NCI-H1436 (cell line): ENCODE measurements around the gene RXRA.

ENCODE experiments used
- DNase-seq: peaks from one replicate; lab custom pipeline; 2025; lab: John Stamatoyannopoulos, UW

The RXRA gene

DNA sequence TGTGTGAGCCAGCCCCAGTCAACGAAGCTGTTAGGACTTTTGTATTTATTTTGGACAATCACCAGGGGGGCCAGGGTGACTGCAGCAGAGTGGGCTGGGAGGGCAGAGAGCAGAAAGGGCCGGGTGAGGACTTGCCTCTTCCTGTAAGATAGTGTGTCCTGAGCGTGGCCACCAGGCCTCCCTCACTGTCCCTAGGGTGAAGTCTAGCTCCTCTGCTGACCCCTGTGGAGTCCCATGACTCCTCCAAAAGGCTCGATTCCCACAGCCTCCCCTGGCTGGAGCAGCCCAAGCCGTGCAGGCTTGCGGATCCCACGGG, 147.8 kb downstream of the RXRA start:
- no peak for DNase-seq

- DNase-seq, result no peak
Measured at GRCh38 chr9:134475011-134475790, 148.9 kb downstream of the RXRA start.

DNA sequence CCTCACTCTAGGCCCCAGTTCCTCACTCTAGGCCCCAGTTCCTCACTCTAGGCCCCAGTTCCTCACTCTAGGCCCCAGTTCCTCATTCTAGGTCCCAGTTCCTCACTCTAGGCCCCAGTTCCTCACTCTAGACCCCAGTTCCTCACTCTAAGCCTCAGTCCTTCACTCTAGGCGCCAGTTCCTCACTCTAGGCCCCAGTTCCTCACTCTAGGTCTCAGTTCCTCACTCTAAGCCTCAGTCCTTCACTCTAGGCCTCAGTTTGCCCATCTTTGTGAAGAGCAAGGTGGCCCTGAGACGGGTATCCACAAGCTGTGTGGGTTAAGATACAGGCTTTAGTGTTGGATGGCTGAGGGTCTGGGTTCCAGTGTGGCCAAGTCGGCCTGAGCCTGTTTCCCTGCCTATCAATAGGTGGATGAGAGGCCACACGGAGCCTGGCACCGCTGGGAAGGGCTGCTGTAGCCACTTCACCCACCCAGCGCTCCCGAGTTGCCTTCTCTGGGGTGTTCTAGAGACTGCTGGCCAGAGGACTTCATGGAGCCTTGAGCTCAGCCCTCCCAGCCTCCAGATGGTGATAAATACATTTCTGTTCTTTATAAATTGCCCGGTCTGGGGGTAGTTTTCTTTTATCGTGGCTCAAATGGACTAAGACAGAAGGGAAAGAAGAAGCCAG, 150.2 kb downstream of the RXRA start:
- no peak for DNase-seq

- DNase-seq, result no peak
Measured at GRCh38 chr9:134476942-134477335, 150.7 kb downstream of the RXRA start.

DNA sequence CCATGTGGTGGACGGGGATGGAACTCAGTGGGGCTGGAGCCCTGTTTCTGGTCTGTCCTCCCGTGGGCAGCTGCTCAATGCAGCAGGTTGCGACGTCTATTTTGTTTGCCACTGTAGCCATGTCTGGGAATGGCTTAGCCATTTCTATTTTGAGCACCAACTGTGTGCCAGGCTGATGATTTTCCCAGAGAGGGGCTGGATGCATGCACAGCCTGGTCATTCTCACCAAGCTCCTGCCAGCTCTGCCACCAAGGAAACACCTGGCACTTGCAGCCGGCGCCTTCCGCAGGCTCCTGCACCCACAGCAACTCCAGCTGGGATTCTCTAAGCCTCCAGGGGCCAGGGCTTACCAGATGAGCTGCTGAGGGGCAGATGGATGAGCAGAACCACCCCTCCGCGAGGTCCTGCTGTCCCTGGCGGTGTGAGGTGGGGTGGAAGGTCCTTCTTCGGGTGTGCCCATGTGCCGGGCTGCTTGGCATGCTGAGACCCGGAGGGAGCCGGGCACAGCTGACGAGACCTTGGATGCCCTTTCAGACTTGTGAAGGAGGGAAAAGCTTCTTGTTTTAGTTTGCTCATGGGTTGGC, 151.2 kb downstream of the RXRA start:
- no peak for DNase-seq

DNA sequence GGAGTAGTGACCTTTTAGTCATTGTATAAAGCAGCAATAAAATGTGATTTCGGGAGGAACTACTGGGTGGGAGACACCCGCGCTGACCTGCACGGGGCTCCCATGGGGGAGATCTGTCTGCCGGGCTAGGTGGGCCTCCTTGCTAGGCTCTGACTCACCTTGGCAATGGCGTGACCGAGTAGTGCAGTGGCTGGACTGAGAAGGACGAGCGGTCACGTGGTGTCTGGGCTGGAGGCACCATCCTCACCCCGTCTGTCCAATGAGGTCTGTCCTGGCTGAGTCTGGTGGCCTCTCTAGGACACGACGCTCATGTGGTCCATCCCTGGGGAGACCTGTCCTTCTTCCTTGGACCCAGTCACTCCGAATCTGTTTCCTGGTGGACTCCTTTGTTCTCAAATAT, 151.7 kb downstream of the RXRA start:
- no peak for DNase-seq

- no peak for DNase-seq
Measured at GRCh38 chr9:134481762-134482161, 155.5 kb downstream of the RXRA start.

- DNase-seq, result no peak
Measured at GRCh38 chr9:134482226-134482625, 156.0 kb downstream of the RXRA start.

DNA sequence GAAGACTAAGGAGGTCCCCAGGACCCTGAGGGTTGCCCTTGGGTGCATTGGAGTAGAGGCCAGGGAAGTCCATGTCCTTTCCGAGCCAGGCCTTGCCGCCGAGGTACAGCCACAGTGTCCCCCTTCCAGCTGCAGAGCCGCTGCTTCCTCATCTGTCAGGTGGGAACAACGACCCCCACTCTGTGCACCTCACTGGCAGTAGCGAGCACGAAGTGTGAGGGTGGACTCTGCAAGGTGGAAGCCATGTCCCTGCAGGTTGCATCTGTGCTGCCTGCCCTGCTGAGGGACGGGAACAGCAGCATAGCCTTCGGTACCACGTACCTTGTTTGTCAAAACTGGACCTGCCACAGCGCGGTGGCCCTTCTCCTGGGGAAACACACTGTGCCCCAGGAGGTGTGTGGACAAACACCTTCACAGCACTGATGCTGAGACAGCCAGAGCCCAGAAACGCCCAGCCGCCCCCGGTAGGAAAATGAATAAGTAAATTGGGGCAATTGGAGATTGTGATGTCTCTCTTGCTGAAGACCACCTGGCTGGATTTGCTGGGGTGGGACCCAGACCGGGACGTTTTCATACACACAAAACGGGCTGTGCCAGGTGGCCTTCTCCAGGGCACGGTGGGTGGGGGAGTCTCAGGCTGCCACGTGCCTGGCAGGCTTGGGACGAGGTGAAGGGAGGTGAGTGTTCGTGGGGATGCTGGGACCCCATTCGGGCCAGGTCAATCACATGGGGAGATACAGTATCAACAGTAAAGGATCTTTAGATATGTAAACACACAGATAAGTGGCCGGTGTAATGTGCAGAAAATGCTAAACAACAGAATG, 157.3 kb downstream of the RXRA start:
- no peak for DNase-seq

DNA sequence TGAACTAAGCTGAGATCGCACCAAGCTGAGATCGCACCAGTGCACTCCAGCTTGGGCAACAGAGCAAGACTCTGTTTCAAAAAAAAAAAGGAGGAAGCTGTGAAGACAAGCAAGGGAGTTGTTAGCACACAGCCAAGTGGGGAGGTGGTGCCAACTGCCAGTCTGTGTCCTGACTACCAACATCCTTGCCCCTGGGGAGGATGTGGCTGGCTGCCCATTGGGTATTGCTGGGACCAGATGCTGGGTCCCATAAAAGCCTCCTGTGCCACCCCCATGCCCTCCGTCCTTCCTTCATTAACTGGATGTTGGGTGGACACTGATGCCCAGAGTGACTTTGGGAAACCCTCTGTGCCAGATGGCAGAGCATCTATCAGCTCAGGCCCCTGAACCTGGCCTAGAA, 158.2 kb downstream of the RXRA start:
- no peak for DNase-seq

DNA sequence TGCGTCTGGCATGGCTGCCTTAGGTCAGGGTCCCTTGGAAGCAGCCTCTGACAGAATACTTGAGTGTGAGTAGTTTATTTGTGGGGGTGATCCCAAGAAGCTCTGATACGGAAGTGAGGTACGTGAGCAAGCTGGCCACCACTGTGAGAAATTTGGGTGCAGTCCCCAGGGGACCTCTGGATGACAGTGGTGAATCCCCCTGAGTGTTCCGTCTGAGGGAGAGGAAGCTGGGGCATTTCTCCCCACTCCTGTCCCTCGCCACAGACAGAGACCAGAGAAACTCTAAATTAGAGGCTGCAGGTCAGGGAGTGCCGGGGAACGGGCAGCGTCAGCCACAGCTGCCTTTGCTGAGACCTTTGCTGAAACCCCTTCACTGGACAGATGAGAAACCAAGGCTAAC, 159.4 kb downstream of the RXRA start:
- no peak for DNase-seq

- no peak for DNase-seq
Measured at GRCh38 chr9:134486143-134486591, 159.9 kb downstream of the RXRA start.

GRCh38 chr9:134486596-134486995, 160.3 kb downstream of the RXRA start:
- DNase-seq, result no peak
